IMR-90 (cell line): ENCODE results near the gene C1QTNF12. TPM values are rescaled to one million over a fixed set of nuclear protein-coding genes. Genes with fewer than 3 reads are reported as not detected.

Experiments
- ATAC-seq: fragments of 200-7000 bp; cut with Tn5 transposase; 2 replicates; pipeline ENCODE4 v1.9.1; 2020; ENCODE audit warnings: low read depth, mild to moderate bottlenecking, moderate library complexity
- BruUV-seq: library from RNA; stranded (reverse); fragments of 400-500 nt; replicated peaks from 2 replicates; lab custom pipeline; 2021; lab: Mats Ljungman, UMichigan
- CTCF ChIA-PET: fragments of 300-600 bp; formaldehyde crosslinking; extraction: SDS; loops from one replicate; lab custom pipeline; 2021; ENCODE audit warnings: antibody characterized with exemption; lab: Yijun Ruan, JAX
- POLR2A ChIA-PET: fragments of 300-600 bp; sonication (Branson Sonifier 250); formaldehyde crosslinking; loops from one replicate; lab custom pipeline; 2022; ENCODE audit warnings: antibody characterized with exemption; ENCODE audit not compliant: unreplicated experiment; lab: Charles Lee
- DNase-seq: peaks from one replicate; pipeline ENCODE4 v3.0.0; 2013
- H2AFZ ChIP-seq: replicated peaks from 2 replicates; pipeline ENCODE3; 2013; ENCODE audit warnings: low read length, mild to moderate bottlenecking; ENCODE audit not compliant: poor library complexity
- H2AK5ac ChIP-seq: 2 replicates; pipeline ENCODE4 v1.6.1; 2013; ENCODE audit warnings: low read depth, low read length, inconsistent platforms
- H2AK9ac ChIP-seq: replicated peaks from 2 replicates; pipeline ENCODE3; 2013; ENCODE audit warnings: mild to moderate bottlenecking, low read depth, low read length, moderate library complexity; ENCODE audit not compliant: poor library complexity
- H2BK120ac ChIP-seq: 2 replicates; pipeline ENCODE4 v1.6.1; 2013; ENCODE audit warnings: low read depth, low read length, inconsistent platforms
- H2BK15ac ChIP-seq: 3 replicates; pipeline ENCODE4 v1.6.1; 2013; ENCODE audit warnings: low read depth, low read length, inconsistent platforms
- H2BK20ac ChIP-seq: 2 replicates; pipeline ENCODE4 v1.6.1; 2013; ENCODE audit warnings: low read depth, mild to moderate bottlenecking, inconsistent platforms, low read length, moderate library complexity
- H2BK5ac ChIP-seq: 2 replicates; pipeline ENCODE4 v1.6.1; 2013; ENCODE audit warnings: mild to moderate bottlenecking, low read depth, low read length, inconsistent platforms; ENCODE audit not compliant: poor library complexity, severe bottlenecking
- H3K14ac ChIP-seq: replicated peaks from 2 replicates; pipeline ENCODE4 v1.6.1; 2013; ENCODE audit warnings: low read depth, low read length, inconsistent platforms
- H3K18ac ChIP-seq: 2 replicates; pipeline ENCODE4 v1.6.1; 2013; ENCODE audit warnings: low read depth, low read length, control low read depth
- H3K23ac ChIP-seq: 2 replicates; pipeline ENCODE4 v1.6.1; 2013; ENCODE audit warnings: low read depth, low read length, inconsistent platforms
- H3K27ac ChIP-seq: 2 replicates; pipeline ENCODE4 v1.5.1; 2013; ENCODE audit warnings: mild to moderate bottlenecking, control low read depth, low read length; ENCODE audit not compliant: insufficient read depth
- H3K27me3 ChIP-seq: 2 replicates; pipeline ENCODE4 v1.6.1; 2013; ENCODE audit warnings: low read length; ENCODE audit not compliant: control insufficient read depth, insufficient read depth
- H3K36me3 ChIP-seq: 2 replicates; pipeline ENCODE4 v1.6.1; 2013; ENCODE audit warnings: low read length, mixed read lengths; ENCODE audit not compliant: control insufficient read depth, insufficient read depth
- H3K4ac ChIP-seq: 2 replicates; pipeline ENCODE4 v1.6.1; 2013; ENCODE audit warnings: low read depth, low read length, inconsistent platforms
- H3K4me1 ChIP-seq: 2 replicates; pipeline ENCODE4 v1.6.1; 2013; ENCODE audit warnings: low read length, mixed read lengths; ENCODE audit not compliant: control insufficient read depth, insufficient read depth
- H3K4me2 ChIP-seq: 2 replicates; pipeline ENCODE4 v1.6.1; 2013; ENCODE audit warnings: low read depth, mild to moderate bottlenecking, control low read depth, low read length, moderate library complexity
- H3K4me3 ChIP-seq: 2 replicates; pipeline ENCODE4 v1.5.1; 2013; ENCODE audit warnings: low read depth, mild to moderate bottlenecking, control low read depth, low read length, moderate library complexity; ENCODE audit not compliant: insufficient read depth
- H3K56ac ChIP-seq: 2 replicates; pipeline ENCODE4 v1.6.1; 2013; ENCODE audit warnings: low read length, inconsistent platforms; ENCODE audit not compliant: insufficient read depth; ENCODE audit errors: extremely low read depth
- H3K79me1 ChIP-seq, 2 experiments: 2 replicates each; pipeline ENCODE4 v1.6.1; 2013; ENCODE audit warnings: low read length in 2 of 2, inconsistent platforms in 1 of 2, low read depth in 1 of 2
- H3K9ac ChIP-seq: 2 replicates; pipeline ENCODE4 v1.6.1; 2013; ENCODE audit warnings: low read depth, low read length, control low read depth
- H3K9me1 ChIP-seq: 2 replicates; pipeline ENCODE4 v1.6.1; 2013; ENCODE audit warnings: low read length, inconsistent platforms; ENCODE audit not compliant: insufficient read depth
- H3K9me3 ChIP-seq: 2 replicates; pipeline ENCODE4 v1.6.1; 2013; ENCODE audit warnings: low read length; ENCODE audit not compliant: control insufficient read depth, insufficient read depth
- H4K20me1 ChIP-seq: 2 replicates; pipeline ENCODE4 v1.6.1; 2013; ENCODE audit warnings: low read length, inconsistent platforms; ENCODE audit not compliant: insufficient read depth
- H4K5ac ChIP-seq: 2 replicates; pipeline ENCODE4 v1.6.1; 2013; ENCODE audit warnings: mild to moderate bottlenecking, low read depth, low read length, control low read depth
- H4K8ac ChIP-seq, 2 experiments: 2 replicates each; pipeline ENCODE4 v1.6.1; 2013; ENCODE audit warnings: low read depth in 2 of 2, low read length in 2 of 2, control low read depth in 1 of 2, inconsistent platforms in 1 of 2
- H4K91ac ChIP-seq: 2 replicates; pipeline ENCODE4 v1.6.1; 2013; ENCODE audit warnings: low read depth, low read length, inconsistent platforms; ENCODE audit not compliant: insufficient read depth
- RAD21 ChIP-seq: IDR thresholded peaks from 2 replicates; pipeline ENCODE4 v1.6.1; 2012; ENCODE audit warnings: low read length, improper control_type of control experiment
- SMC3 ChIP-seq: fragments of 150-350 bp; IDR thresholded peaks from 2 replicates; pipeline ENCODE4 v1.6.1; 2016; ENCODE audit warnings: low read depth, mild to moderate bottlenecking, antibody characterized with exemption, low read length, moderate library complexity
- WGBS, 2 experiments: methylation state at CpG; one replicate each; pipeline versions ENCODE4 v1.1.5 to v1.1.7; 2013; ENCODE audit warnings: missing lambda C conversion rate in 2 of 2; ENCODE audit not compliant: insufficient read length in 1 of 2; ENCODE audit errors: extremely low coverage in 2 of 2; 5-methylcytosine and 5-hydroxymethylcytosine counted together
- dilution Hi-C: fragments of 300-500 bp; cut with HindIII; formaldehyde crosslinking; loops from one replicate; pipeline ENCODE4 v1.14.3; 2018; ENCODE audit warnings: low sequenced_read_pairs; ENCODE audit not compliant: unreplicated experiment
- in situ Hi-C: fragments of 300-500 bp; cut with MboI; formaldehyde crosslinking; loops from 3 replicates; pipeline ENCODE4 v1.14.3; 2019; ENCODE audit warnings: low sequenced_read_pairs, inconsistent platforms, mixed read lengths
- intact Hi-C: fragments of 100-400 bp; cut with micrococcal nuclease; formaldehyde crosslinking; loops from 2 replicates; pipeline ENCODE4 v1.10.0; 2022
- polyA plus RNA-seq, 3 experiments: library from polyadenylated mRNA; depleted of rRNA; stranded (reverse); fragments of >200 nt; gene quantifications; 2 replicates each; pipeline ENCODE4 v1.2.3, GENCODE V29; 2012; ENCODE audit warnings: low replicate concordance in 1 of 3
- total RNA-seq: library from RNA; depleted of rRNA; stranded (reverse); fragments of >200 nt; gene quantifications from 2 replicates; pipeline ENCODE4 v1.2.3, GENCODE V29; 2012

C1QTNF12 gene
- total and polyA plus RNA-seq, 2 of the 4 experiments (the other 2 are of a cell fraction) = 0.36 to 1.1 TPM

- Histone ChIP-seq H3K27me3 (no peaks in the 10 kb centered on the region), H3K4me2 (no peak overlapping the region), H2AFZ (no peak overlapping the region), H2BK120ac (no peak overlapping the region), H2BK20ac (no peak overlapping the region), H2AK9ac (no peak overlapping the region), H4K20me1 (peaks cover 22% of the 10 kb centered on the region), H4K8ac (no peak overlapping the region), H2AK5ac (no peak overlapping the region), H3K4me1 (no peaks in the 10 kb centered on the region), H3K9me1 (peaks cover 6% of the 10 kb centered on the region), H3K9me3 (no peaks in the 10 kb centered on the region), H3K23ac (no peak overlapping the region), H4K5ac (no peak overlapping the region), H3K4me3 (no peak overlapping the region), H3K4ac (no peak overlapping the region), H3K36me3 (peaks cover 67% of the 10 kb centered on the region), H4K91ac (no peak overlapping the region), H3K56ac (no peak overlapping the region), H3K27ac (no peak overlapping the region), H3K79me1 (peaks cover 5 to 27% of the 10 kb centered on the region in 2 experiments; a peak in 3 of 4 replicates), H2BK5ac (no peak overlapping the region), H3K18ac (no peak overlapping the region), H3K9ac (no peak overlapping the region), H2BK15ac (no peak overlapping the region), H3K14ac (no peak overlapping the region)
- intact Hi-C loops (no loop called here), dilution Hi-C loops (no loop called here), in situ Hi-C loops (no loop called here)
- no peak for TF ChIP-seq RAD21
- no peak for TF ChIP-seq SMC3
- ATAC-seq = no peak
- POLR2A ChIA-PET = no interaction called here
- BruUV-seq = no TSS peak
- CTCF ChIA-PET = no interaction called here
- DNase-seq = no peak
- WGBS, 2 experiments = 100% methylated on average over 7 of the region's 20 CpGs; no CpG with 5 or more reads in 1 of the 2 experiments
Observed at GRCh38 chr1:1219341-1219740, 27.2 kb downstream of the C1QTNF12 start.
